Calu3 (cell line): ENCODE measurements around the gene SCGN. TPM values are rescaled to one million over a fixed set of nuclear protein-coding genes. Genes with fewer than 3 reads are reported as not detected.

Source experiments
- BruUV-seq: library from RNA; stranded (reverse); fragments of 400-500 nt; replicated peaks from 2 replicates; lab custom pipeline; 2021; lab: Mats Ljungman, UMichigan
- CTCF ChIA-PET: fragments of 300-600 bp; sonication (Branson Sonifier 250); formaldehyde crosslinking; loops from one replicate; lab custom pipeline; 2022; ENCODE audit warnings: antibody characterized with exemption; lab: Charles Lee
- DNase-seq: peaks from one replicate; pipeline ENCODE4 v3.0.0; 2022
- H3K27ac Mint-ChIP-seq: one replicate; pipeline ENCODE4 v1.8.0; 2022; ENCODE audit warnings: mixed read lengths; ENCODE audit not compliant: unreplicated experiment
- H3K27me3 Mint-ChIP-seq: one replicate; pipeline ENCODE4 v1.8.0; 2022; ENCODE audit warnings: mixed read lengths; ENCODE audit not compliant: unreplicated experiment
- H3K36me3 Mint-ChIP-seq: one replicate; pipeline ENCODE4 v1.8.0; 2022; ENCODE audit warnings: mild to moderate bottlenecking, moderate library complexity, mixed read lengths; ENCODE audit not compliant: insufficient read depth, unreplicated experiment
- H3K4me1 Mint-ChIP-seq: one replicate; pipeline ENCODE4 v1.8.0; 2022; ENCODE audit warnings: mild to moderate bottlenecking, low read depth, mixed read lengths; ENCODE audit not compliant: unreplicated experiment
- H3K4me3 Mint-ChIP-seq: one replicate; pipeline ENCODE4 v1.8.0; 2022; ENCODE audit warnings: mild to moderate bottlenecking, low read depth, moderate library complexity, mixed read lengths; ENCODE audit not compliant: unreplicated experiment
- H3K9me3 Mint-ChIP-seq: one replicate; pipeline ENCODE4 v1.8.0; 2022; ENCODE audit warnings: low read depth, mixed read lengths; ENCODE audit not compliant: unreplicated experiment
- CTCF ChIP-seq: fragments of 200-600 bp; IDR thresholded peaks from one replicate; pipeline ENCODE4 v1.8.0; 2022; ENCODE audit warnings: antibody characterized with exemption; ENCODE audit not compliant: unreplicated experiment
- intact Hi-C: fragments of 100-400 bp; cut with micrococcal nuclease; formaldehyde crosslinking; loops from one replicate; pipeline ENCODE4 v1.10.0; 2022; ENCODE audit not compliant: unreplicated experiment
- total RNA-seq: library from RNA; stranded (reverse); gene quantifications from 2 replicates; pipeline ENCODE4 v1.2.3, GENCODE V29; 2022

Gene SCGN
- total RNA-seq, 1 experiment from 2014 or later, result 3.5 TPM

GRCh38 chr6:25615471-25615870, 36.5 kb upstream of the SCGN start:
- H3K9me3 Mint-ChIP-seq, result no peaks in the 10 kb centered on the region
- no peak for DNase-seq
- no peak overlapping the region for H3K4me3 Mint-ChIP-seq
- BruUV-seq, result no TSS peak
- intact Hi-C loops, result no loop called here
- CTCF ChIA-PET, result no interaction called here
- peaks cover 2% of the 10 kb centered on the region for H3K36me3 Mint-ChIP-seq
- no peaks in the 10 kb centered on the region for H3K4me1 Mint-ChIP-seq
- no peak for TF ChIP-seq CTCF
- H3K27me3 Mint-ChIP-seq, result no peaks in the 10 kb centered on the region
- H3K27ac Mint-ChIP-seq, result no peak overlapping the region

GRCh38 chr6:25617997-25618396, 34.0 kb upstream of the SCGN start:
- intact Hi-C loops, result no loop called here
- no peak overlapping the region for H3K4me3 Mint-ChIP-seq
- CTCF ChIA-PET, result interaction anchor here (0.6 kb wide), 2 partner anchors 394 to 466 kb away, joined by 3 read pairs; no protein-coding TSS in a partner anchor
- TF ChIP-seq CTCF, result no peak
- H3K4me1 Mint-ChIP-seq, result no peaks in the 10 kb centered on the region
- H3K27me3 Mint-ChIP-seq, result no peaks in the 10 kb centered on the region
- H3K9me3 Mint-ChIP-seq, result no peaks in the 10 kb centered on the region
- no TSS peak for BruUV-seq
- peaks cover 11% of the 10 kb centered on the region for H3K36me3 Mint-ChIP-seq
- H3K27ac Mint-ChIP-seq, result no peak overlapping the region
- no peak for DNase-seq

GRCh38 chr6:25619217-25619616, 32.8 kb upstream of the SCGN start:
- BruUV-seq, result no TSS peak
- H3K27me3 Mint-ChIP-seq, result no peaks in the 10 kb centered on the region
- H3K9me3 Mint-ChIP-seq, result no peaks in the 10 kb centered on the region
- H3K4me3 Mint-ChIP-seq, result no peak overlapping the region
- CTCF ChIA-PET, result no interaction called here
- no peak for TF ChIP-seq CTCF
- H3K27ac Mint-ChIP-seq, result no peak overlapping the region
- H3K36me3 Mint-ChIP-seq, result peaks cover 11% of the 10 kb centered on the region
- no peaks in the 10 kb centered on the region for H3K4me1 Mint-ChIP-seq
- intact Hi-C loops, result no loop called here
- no peak for DNase-seq

- Mint-ChIP-seq H3K9me3 (no peaks in the 10 kb centered on the region), H3K27ac (no peak overlapping the region), H3K36me3 (peaks cover 11% of the 10 kb centered on the region), H3K27me3 (no peaks in the 10 kb centered on the region), H3K4me1 (no peaks in the 10 kb centered on the region), H3K4me3 (no peak overlapping the region)
- no peak for DNase-seq
- no peak for TF ChIP-seq CTCF
- intact Hi-C loops, result no loop called here
- CTCF ChIA-PET, result no interaction called here
- BruUV-seq, result no TSS peak
Measured at GRCh38 chr6:25620391-25620790, 31.6 kb upstream of the SCGN start.

- Mint-ChIP-seq H3K4me3 (no peak overlapping the region), H3K27ac (no peak overlapping the region)
- CTCF ChIA-PET, result no interaction called here
Measured at GRCh38 chr6:25623065-25623464, 28.9 kb upstream of the SCGN start.

More at GRCh38 chr6:25623065-25623464, 28.9 kb upstream of the SCGN start:
- no peaks in the 10 kb centered on the region for H3K27me3 Mint-ChIP-seq
- no TSS peak for BruUV-seq
- H3K36me3 Mint-ChIP-seq, result peaks cover 11% of the 10 kb centered on the region
- no peak for TF ChIP-seq CTCF
- H3K4me1 Mint-ChIP-seq, result no peaks in the 10 kb centered on the region
- no peaks in the 10 kb centered on the region for H3K9me3 Mint-ChIP-seq
- intact Hi-C loops, result no loop called here
- DNase-seq, result no peak
